ENCODE results near the gene TNF.

- TF ChIP-seq POLR2AphosphoS5 (IDR thresholded peaks at IDR 0.05; ENCODE audit: insufficient read depth, low read depth, low read length), result no peak
- no peak for TF ChIP-seq MAX (IDR thresholded peaks at IDR 0.05; ENCODE audit: insufficient read depth, insufficient read length)
- TF ChIP-seq CTCF (IDR thresholded peaks at IDR 0.05; ENCODE audit: extremely low read depth in 1 of 2, insufficient read depth in 1 of 2, low read depth in 1 of 2, low read length in 2 of 2), result no peak
Measured at GRCh38 chr6:31582230-31582643, 6.9 kb downstream of the TNF start, which contains the start of gene LTB.

Data from endothelial cell of umbilical vein (primary cell).